PC-3 (cell line): Measurements from ENCODE around the gene TRABD2B.

Experiments used
- CTCF ChIP-seq: fragments of 300-600 bp; sonication (generic); conservative IDR thresholded peaks from 2 replicates; pipeline ENCODE4 v1.5.1; 2017; ENCODE audit warnings: antibody characterized with exemption, low read depth, mild to moderate bottlenecking, low read length
- EZH2 ChIP-seq: fragments of 300-600 bp; sonication (generic); IDR thresholded peaks from one replicate; pipeline ENCODE4 v1.6.1; 2017; ENCODE audit warnings: antibody characterized with exemption, mild to moderate bottlenecking, low read length; ENCODE audit not compliant: unreplicated experiment

- TF ChIP-seq CTCF (no peak), EZH2 (no peak)
Measured at GRCh38 chr1:47711184-47711847, 285.9 kb downstream of the TRABD2B start.
